GM18502 (cell line): ENCODE results near the gene CDK19.

Experiments
- ATAC-seq: cut with Tn5 transposase; IDR thresholded peaks from one replicate; pipeline ENCODE4 v1.9.1; 2021; ENCODE audit warnings: mild to moderate bottlenecking; ENCODE audit not compliant: unreplicated experiment, poor library complexity

Gene CDK19

GRCh38 chr6:110671447-110671846 lies 143.8 kb downstream of the CDK19 start:
- no peak for ATAC-seq

GRCh38 chr6:110665600-110665999 lies 149.7 kb downstream of the CDK19 start:
- ATAC-seq: no peak

- peak; percentile 53 for ATAC-seq
Measured at GRCh38 chr6:110664933-110665332, 150.3 kb downstream of the CDK19 start.

GRCh38 chr6:110662490-110663211 lies 152.6 kb downstream of the CDK19 start:
- ATAC-seq: no peak

GRCh38 chr6:110661414-110661813 lies 153.9 kb downstream of the CDK19 start:
- ATAC-seq: no peak

- ATAC-seq: no peak
Measured at GRCh38 chr6:110660066-110660655, 155.1 kb downstream of the CDK19 start.

GRCh38 chr6:110658631-110659211 lies 156.5 kb downstream of the CDK19 start:
- ATAC-seq: no peak

GRCh38 chr6:110656492-110656891 lies 158.8 kb downstream of the CDK19 start:
- ATAC-seq: no peak

- no peak for ATAC-seq
Measured at GRCh38 chr6:110655821-110656220, 159.4 kb downstream of the CDK19 start.

- ATAC-seq: no peak
Measured at GRCh38 chr6:110654096-110654820, 161.0 kb downstream of the CDK19 start.

GRCh38 chr6:110653381-110653780 lies 161.9 kb downstream of the CDK19 start:
- no peak for ATAC-seq

GRCh38 chr6:110652520-110652919 lies 162.7 kb downstream of the CDK19 start:
- ATAC-seq: no peak

GRCh38 chr6:110650755-110651154 lies 164.5 kb downstream of the CDK19 start:
- ATAC-seq: no peak

- no peak for ATAC-seq
Measured at GRCh38 chr6:110649704-110650103, 165.6 kb downstream of the CDK19 start.

GRCh38 chr6:110646951-110647910 lies 168.0 kb downstream of the CDK19 start:
- no peak for ATAC-seq

- ATAC-seq: no peak
Measured at GRCh38 chr6:110646419-110646698, 168.9 kb downstream of the CDK19 start.

- ATAC-seq: no peak
Measured at GRCh38 chr6:110645685-110646418, 169.4 kb downstream of the CDK19 start.

- no peak for ATAC-seq
Measured at GRCh38 chr6:110643175-110643574, 172.1 kb downstream of the CDK19 start.

- no peak for ATAC-seq
Measured at GRCh38 chr6:110642711-110643110, 172.6 kb downstream of the CDK19 start.

GRCh38 chr6:110636781-110637180 lies 178.5 kb downstream of the CDK19 start:
- ATAC-seq: no peak
